ENCODE results near the gene KRT35.

KRT35 gene

DNA sequence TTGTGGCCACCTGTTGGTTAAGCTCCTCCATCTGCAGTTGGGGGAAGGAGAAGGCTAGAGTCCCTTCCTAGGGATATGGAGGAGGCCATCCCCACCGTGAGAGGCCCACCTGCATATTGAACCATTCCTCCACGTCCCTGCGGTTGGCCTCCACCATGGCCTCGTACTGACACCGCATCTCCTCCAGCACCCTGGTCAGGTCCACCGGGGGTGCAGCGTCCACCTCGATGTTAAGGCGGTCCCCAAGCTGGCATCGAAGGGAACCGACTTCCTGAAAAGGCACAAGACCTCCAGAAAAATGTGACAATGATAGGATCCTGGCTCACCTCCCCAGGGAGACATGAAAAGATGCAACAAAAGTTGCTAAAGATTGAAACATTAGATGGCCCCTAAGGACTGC, 16.8 kb downstream of the KRT35 start:
- no peak overlapping the region for H2BK5ac ChIP-seq (ENCODE audit: low read depth, low read length, poor library complexity)
- no peak overlapping the region for H3K14ac ChIP-seq (ENCODE audit: low read length)
- H2BK120ac ChIP-seq (ENCODE audit: insufficient read depth, low read length, poor library complexity): no peak overlapping the region
- DNase-seq: no peak
- H2AK5ac ChIP-seq (ENCODE audit: low read length): no peak overlapping the region
- H3K9me3 ChIP-seq (ENCODE audit: insufficient read depth, low read depth, low read length): peaks cover 5% of the 10 kb centered on the region
- H3K27ac ChIP-seq (ENCODE audit: low read depth, low read length): no peak overlapping the region
- H3K4me3 ChIP-seq (ENCODE audit: low read depth, low read length): no peak overlapping the region
- H4K12ac ChIP-seq (ENCODE audit: low read depth, low read length): no peak overlapping the region
- no peak overlapping the region for H3K4ac ChIP-seq (ENCODE audit: low read depth, low read length)
- no peak overlapping the region for H3K4me2 ChIP-seq (ENCODE audit: low read length)
- H3K36me3 ChIP-seq (ENCODE audit: control insufficient read depth in 1 of 2, insufficient read depth in 2 of 2, low read length in 2 of 2): no peaks in the 10 kb centered on the region
- H3K4me1 ChIP-seq (ENCODE audit: control insufficient read depth in 1 of 2, insufficient read depth in 2 of 2, low read length in 2 of 2): no peaks in the 10 kb centered on the region
- H3K18ac ChIP-seq (ENCODE audit: low read length): no peak overlapping the region
- H3K27me3 ChIP-seq (ENCODE audit: insufficient read depth, low read length): no peaks in the 10 kb centered on the region
- H2BK12ac ChIP-seq (ENCODE audit: low read length): no peak overlapping the region
- no peak overlapping the region for H3K23ac ChIP-seq (ENCODE audit: low read length)
- no peak overlapping the region for H2AFZ ChIP-seq (ENCODE audit: insufficient read depth, low read length, poor library complexity)
- H3K79me1 ChIP-seq (ENCODE audit: low read length): no peaks in the 10 kb centered on the region
- no CpG with 5 or more reads among the region's 11 CpGs for WGBS (ENCODE audit: extremely low coverage, insufficient coverage, insufficient read length)
- no peak overlapping the region for H4K8ac ChIP-seq (ENCODE audit: low read depth, low read length)
- H3K9ac ChIP-seq (ENCODE audit: low read length): no peak overlapping the region
- H4K91ac ChIP-seq (ENCODE audit: low read depth, low read length): no peak overlapping the region
- H3K79me2 ChIP-seq (ENCODE audit: control insufficient read depth, insufficient read depth, low read length, poor library complexity): no peaks in the 10 kb centered on the region

DNA sequence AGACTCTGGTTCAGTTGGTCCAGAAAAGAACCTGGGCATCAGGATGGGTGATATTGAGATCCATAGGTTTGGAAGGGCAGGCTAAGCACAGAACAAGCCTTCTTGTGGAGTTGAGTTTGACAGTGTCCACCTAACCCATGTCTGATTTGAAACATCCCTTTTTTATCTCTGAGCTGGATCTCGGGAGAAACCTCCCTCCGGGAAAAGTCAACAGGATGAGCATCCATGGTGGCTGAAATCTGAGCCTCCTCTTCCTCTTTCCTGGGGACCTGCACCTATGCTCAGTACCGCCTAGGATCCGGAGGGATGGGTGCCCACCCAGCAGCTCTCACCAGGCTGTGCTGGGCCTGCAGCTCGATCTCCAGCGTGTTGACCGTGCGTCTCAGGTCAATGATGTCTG, 17.2 kb downstream of the KRT35 start:
- Histone ChIP-seq H3K9me3 (ENCODE audit: insufficient read depth, low read depth, low read length) (peaks cover 5% of the 10 kb centered on the region), H3K9ac (ENCODE audit: low read length) (no peak overlapping the region), H2BK12ac (ENCODE audit: low read length) (no peak overlapping the region), H3K4ac (ENCODE audit: low read depth, low read length) (no peak overlapping the region), H3K79me2 (ENCODE audit: control insufficient read depth, insufficient read depth, low read length, poor library complexity) (no peaks in the 10 kb centered on the region), H3K27me3 (ENCODE audit: insufficient read depth, low read length) (no peaks in the 10 kb centered on the region), H2BK5ac (ENCODE audit: low read depth, low read length, poor library complexity) (no peak overlapping the region), H3K4me1 (ENCODE audit: control insufficient read depth in 1 of 2, insufficient read depth in 2 of 2, low read length in 2 of 2) (no peaks in the 10 kb centered on the region), H4K91ac (ENCODE audit: low read depth, low read length) (no peak overlapping the region), H3K4me3 (ENCODE audit: low read depth, low read length) (no peak overlapping the region), H3K23ac (ENCODE audit: low read length) (no peak overlapping the region), H2AFZ (ENCODE audit: insufficient read depth, low read length, poor library complexity) (no peak overlapping the region), H4K8ac (ENCODE audit: low read depth, low read length) (no peak overlapping the region), H3K79me1 (ENCODE audit: low read length) (no peaks in the 10 kb centered on the region), H3K36me3 (ENCODE audit: control insufficient read depth in 1 of 2, insufficient read depth in 2 of 2, low read length in 2 of 2) (no peaks in the 10 kb centered on the region), H3K18ac (ENCODE audit: low read length) (no peak overlapping the region), H2AK5ac (ENCODE audit: low read length) (no peak overlapping the region), H3K14ac (ENCODE audit: low read length) (no peak overlapping the region), H3K4me2 (ENCODE audit: low read length) (no peak overlapping the region), H3K27ac (ENCODE audit: low read depth, low read length) (no peak overlapping the region), H2BK120ac (ENCODE audit: insufficient read depth, low read length, poor library complexity) (no peak overlapping the region), H4K12ac (ENCODE audit: low read depth, low read length) (no peak overlapping the region)
- no peak for DNase-seq
- WGBS (ENCODE audit: extremely low coverage, insufficient coverage, insufficient read length): no CpG with 5 or more reads among the region's 8 CpGs

DNA sequence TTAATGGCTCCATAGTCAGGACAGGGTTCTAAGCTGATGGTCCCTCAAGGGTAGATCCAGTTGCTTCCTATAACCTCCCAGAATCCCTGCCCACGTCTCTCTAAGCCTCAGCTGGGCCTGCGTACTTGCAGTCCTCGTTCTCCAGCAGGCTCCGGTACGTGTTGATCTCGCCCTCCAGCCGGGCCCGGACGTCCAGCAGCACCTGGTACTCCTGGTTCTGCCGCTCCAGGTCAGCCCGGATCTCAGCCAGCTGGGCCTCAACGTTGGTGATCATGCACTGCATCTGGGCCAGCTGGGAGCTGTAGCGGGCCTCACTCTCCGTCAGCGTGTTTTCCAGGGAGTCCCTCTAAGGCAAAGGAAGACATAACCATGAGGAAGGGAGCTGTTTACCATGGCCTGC, 18.2 kb downstream of the KRT35 start:
- no peak overlapping the region for H3K23ac ChIP-seq (ENCODE audit: low read length)
- no peak overlapping the region for H3K18ac ChIP-seq (ENCODE audit: low read length)
- no peak overlapping the region for H2AFZ ChIP-seq (ENCODE audit: insufficient read depth, low read length, poor library complexity)
- H3K9ac ChIP-seq (ENCODE audit: low read length): no peak overlapping the region
- no peaks in the 10 kb centered on the region for H3K36me3 ChIP-seq (ENCODE audit: control insufficient read depth in 1 of 2, insufficient read depth in 2 of 2, low read length in 2 of 2)
- H3K79me2 ChIP-seq (ENCODE audit: control insufficient read depth, insufficient read depth, low read length, poor library complexity): no peaks in the 10 kb centered on the region
- no CpG with 5 or more reads among the region's 15 CpGs for WGBS (ENCODE audit: extremely low coverage, insufficient coverage, insufficient read length)
- peaks cover 5% of the 10 kb centered on the region for H3K9me3 ChIP-seq (ENCODE audit: insufficient read depth, low read depth, low read length)
- H3K27ac ChIP-seq (ENCODE audit: low read depth, low read length): no peak overlapping the region
- H3K79me1 ChIP-seq (ENCODE audit: low read length): no peaks in the 10 kb centered on the region
- no peak overlapping the region for H2AK5ac ChIP-seq (ENCODE audit: low read length)
- no peak overlapping the region for H3K14ac ChIP-seq (ENCODE audit: low read length)
- H4K91ac ChIP-seq (ENCODE audit: low read depth, low read length): no peak overlapping the region
- H2BK120ac ChIP-seq (ENCODE audit: insufficient read depth, low read length, poor library complexity): no peak overlapping the region
- no peaks in the 10 kb centered on the region for H3K4me1 ChIP-seq (ENCODE audit: control insufficient read depth in 1 of 2, insufficient read depth in 2 of 2, low read length in 2 of 2)
- H3K4ac ChIP-seq (ENCODE audit: low read depth, low read length): no peak overlapping the region
- no peak overlapping the region for H4K8ac ChIP-seq (ENCODE audit: low read depth, low read length)
- H3K4me3 ChIP-seq (ENCODE audit: low read depth, low read length): no peak overlapping the region
- H3K4me2 ChIP-seq (ENCODE audit: low read length): no peak overlapping the region
- H2BK12ac ChIP-seq (ENCODE audit: low read length): no peak overlapping the region
- no peak overlapping the region for H4K12ac ChIP-seq (ENCODE audit: low read depth, low read length)
- H2BK5ac ChIP-seq (ENCODE audit: low read depth, low read length, poor library complexity): no peak overlapping the region
- H3K27me3 ChIP-seq (ENCODE audit: insufficient read depth, low read length): no peaks in the 10 kb centered on the region
- no peak for DNase-seq

DNA sequence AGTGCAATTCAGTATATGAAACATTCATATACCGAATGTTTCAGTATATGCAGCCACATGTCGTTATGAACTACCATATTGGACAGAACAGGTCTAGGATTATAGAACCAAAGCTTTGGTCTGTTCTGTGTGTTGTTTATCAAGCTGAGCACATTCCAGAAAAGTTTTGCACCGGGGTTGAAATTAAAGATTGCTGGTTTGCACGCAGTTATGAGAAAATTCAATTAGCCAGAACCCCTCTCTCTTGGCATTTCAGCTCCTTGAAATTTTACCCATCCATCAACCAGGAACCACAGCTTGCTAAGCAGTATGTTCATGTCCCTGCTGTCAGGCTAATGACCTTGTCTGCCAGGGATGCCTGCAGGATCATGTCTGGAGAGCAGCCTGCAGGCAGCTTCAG, 23.3 kb downstream of the KRT35 start:
- no peak overlapping the region for H3K4ac ChIP-seq (ENCODE audit: low read depth, low read length)
- H3K23ac ChIP-seq (ENCODE audit: low read length): no peak overlapping the region
- H3K36me3 ChIP-seq (ENCODE audit: control insufficient read depth in 1 of 2, insufficient read depth in 2 of 2, low read length in 2 of 2): no peaks in the 10 kb centered on the region
- no peak overlapping the region for H2BK5ac ChIP-seq (ENCODE audit: low read depth, low read length, poor library complexity)
- no peak overlapping the region for H3K4me3 ChIP-seq (ENCODE audit: low read depth, low read length)
- no peak overlapping the region for H2BK12ac ChIP-seq (ENCODE audit: low read length)
- no peaks in the 10 kb centered on the region for H3K27me3 ChIP-seq (ENCODE audit: insufficient read depth, low read length)
- H4K91ac ChIP-seq (ENCODE audit: low read depth, low read length): no peak overlapping the region
- no peak for DNase-seq
- no peak overlapping the region for H3K18ac ChIP-seq (ENCODE audit: low read length)
- H3K4me2 ChIP-seq (ENCODE audit: low read length): no peak overlapping the region
- no peaks in the 10 kb centered on the region for H3K79me1 ChIP-seq (ENCODE audit: low read length)
- H3K9ac ChIP-seq (ENCODE audit: low read length): no peak overlapping the region
- H3K9me3 ChIP-seq (ENCODE audit: insufficient read depth, low read depth, low read length): no peaks in the 10 kb centered on the region
- H2AK5ac ChIP-seq (ENCODE audit: low read length): no peak overlapping the region
- H3K14ac ChIP-seq (ENCODE audit: low read length): no peak overlapping the region
- H2AFZ ChIP-seq (ENCODE audit: insufficient read depth, low read length, poor library complexity): no peak overlapping the region
- no peaks in the 10 kb centered on the region for H3K4me1 ChIP-seq (ENCODE audit: control insufficient read depth in 1 of 2, insufficient read depth in 2 of 2, low read length in 2 of 2)
- no peak overlapping the region for H3K27ac ChIP-seq (ENCODE audit: low read depth, low read length)
- H4K8ac ChIP-seq (ENCODE audit: low read depth, low read length): no peak overlapping the region
- H4K12ac ChIP-seq (ENCODE audit: low read depth, low read length): no peak overlapping the region
- WGBS (ENCODE audit: extremely low coverage, insufficient coverage, insufficient read length): no CpG with 5 or more reads among the region's 4 CpGs
- H2BK120ac ChIP-seq (ENCODE audit: insufficient read depth, low read length, poor library complexity): no peak overlapping the region
- no peaks in the 10 kb centered on the region for H3K79me2 ChIP-seq (ENCODE audit: control insufficient read depth, insufficient read depth, low read length, poor library complexity)

Measured in trophoblast cell (in vitro differentiated cells and primary cell).